Measurements from ENCODE around the gene PDE9A. TPM values are rescaled to one million over a fixed set of nuclear protein-coding genes. Genes with fewer than 3 reads are reported as not detected.

Gene PDE9A
- total and polyA plus RNA-seq, 9 donors, result 3.9 to 11.3 (median 6.9) TPM

DNA sequence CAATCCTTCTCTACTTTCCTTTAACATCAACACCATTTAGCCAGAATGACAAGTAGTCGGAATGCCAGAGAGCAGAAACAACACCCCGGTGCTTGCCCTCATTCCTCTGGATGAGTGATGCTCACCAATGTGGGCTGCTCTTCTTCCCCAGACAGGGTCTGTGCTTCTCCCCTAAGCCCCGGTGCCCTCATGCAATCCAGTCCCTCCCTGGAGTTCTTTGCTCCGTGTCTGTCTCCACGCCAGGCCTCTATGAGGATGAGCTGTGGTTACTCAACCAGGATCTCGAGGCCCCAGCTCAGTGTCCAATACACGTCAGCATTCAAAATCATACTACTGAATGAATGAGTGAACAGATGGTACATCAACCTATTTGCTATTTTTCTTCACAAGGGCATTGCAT is 29.7 kb upstream of the PDE9A start:
- intact Hi-C loops (cut with DNase I), result no loop called here
- Histone ChIP-seq H3K27me3 (no peaks in the 10 kb centered on the region), H3K27ac (no peak overlapping the region), H3K9me3 (no peaks in the 10 kb centered on the region), H3K4me3 (no peak overlapping the region), H3K4me1 (ENCODE audit: insufficient read depth) (no peaks in the 10 kb centered on the region), H3K36me3 (no peaks in the 10 kb centered on the region)
- TF ChIP-seq, protein P1, sequence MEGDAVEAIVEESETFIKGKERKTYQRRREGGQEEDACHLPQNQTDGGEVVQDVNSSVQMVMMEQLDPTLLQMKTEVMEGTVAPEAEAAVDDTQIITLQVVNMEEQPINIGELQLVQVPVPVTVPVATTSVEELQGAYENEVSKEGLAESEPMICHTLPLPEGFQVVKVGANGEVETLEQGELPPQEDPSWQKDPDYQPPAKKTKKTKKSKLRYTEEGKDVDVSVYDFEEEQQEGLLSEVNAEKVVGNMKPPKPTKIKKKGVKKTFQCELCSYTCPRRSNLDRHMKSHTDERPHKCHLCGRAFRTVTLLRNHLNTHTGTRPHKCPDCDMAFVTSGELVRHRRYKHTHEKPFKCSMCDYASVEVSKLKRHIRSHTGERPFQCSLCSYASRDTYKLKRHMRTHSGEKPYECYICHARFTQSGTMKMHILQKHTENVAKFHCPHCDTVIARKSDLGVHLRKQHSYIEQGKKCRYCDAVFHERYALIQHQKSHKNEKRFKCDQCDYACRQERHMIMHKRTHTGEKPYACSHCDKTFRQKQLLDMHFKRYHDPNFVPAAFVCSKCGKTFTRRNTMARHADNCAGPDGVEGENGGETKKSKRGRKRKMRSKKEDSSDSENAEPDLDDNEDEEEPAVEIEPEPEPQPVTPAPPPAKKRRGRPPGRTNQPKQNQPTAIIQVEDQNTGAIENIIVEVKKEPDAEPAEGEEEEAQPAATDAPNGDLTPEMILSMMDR (IDR thresholded peaks at IDR 0.05), result no peak
- no peak for TF ChIP-seq POLR2A (IDR thresholded peaks at IDR 0.05)
- no peak for TF ChIP-seq EP300 (IDR thresholded peaks at IDR 0.05)
- WGBS, 3 donors, result 78 to 89% (median 85%) methylated on average over 7 of the region's 7 CpGs
- DNase-seq, result no peak

DNA sequence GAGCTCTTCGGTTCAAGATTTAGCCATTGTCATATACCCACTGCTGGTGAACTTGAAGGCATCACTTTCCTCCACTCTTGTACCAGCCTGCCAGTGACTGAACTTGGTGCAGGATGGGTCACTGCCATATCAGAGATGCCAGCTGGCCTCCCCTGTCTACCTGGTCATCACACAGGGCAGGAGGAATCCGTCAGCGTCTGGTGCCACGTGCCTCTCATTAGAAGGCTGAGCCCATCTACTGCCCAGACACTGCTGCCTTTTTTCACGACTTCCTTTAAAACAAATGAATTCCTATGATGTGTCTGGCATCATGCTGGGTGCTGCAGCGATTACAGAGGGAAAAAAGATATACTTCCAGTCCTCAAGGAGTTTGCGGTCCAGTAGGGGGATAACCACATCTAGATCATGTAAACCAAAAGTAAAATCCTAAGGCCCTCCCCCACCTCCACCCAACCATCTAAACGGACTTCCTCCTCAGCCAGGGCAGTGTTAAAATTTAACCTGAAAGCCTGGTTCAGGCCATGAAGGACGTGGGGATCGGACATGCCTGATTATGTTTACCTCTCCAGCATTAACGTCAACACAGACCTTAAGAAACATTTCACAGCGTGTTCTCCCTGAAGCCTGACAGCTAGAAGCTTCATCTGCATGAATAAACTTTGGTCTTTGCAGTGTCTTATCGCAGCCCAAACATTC is 29.2 kb upstream of the PDE9A start:
- Histone ChIP-seq H3K4me1 (ENCODE audit: insufficient read depth) (no peaks in the 10 kb centered on the region), H3K9me3 (no peaks in the 10 kb centered on the region), H3K27ac (no peak overlapping the region), H3K36me3 (no peaks in the 10 kb centered on the region), H3K27me3 (no peaks in the 10 kb centered on the region), H3K4me3 (no peak overlapping the region)
- intact Hi-C loops (cut with DNase I), result no loop called here
- TF ChIP-seq POLR2A (IDR thresholded peaks at IDR 0.05) (no peak), EP300 (IDR thresholded peaks at IDR 0.05) (no peak)
- TF ChIP-seq, protein P1 (IDR thresholded peaks at IDR 0.05), result no peak
- no peak for DNase-seq
- 46 to 65% (median 51%) methylated on average over 13 of the region's 13 CpGs for WGBS, 3 donors

DNA sequence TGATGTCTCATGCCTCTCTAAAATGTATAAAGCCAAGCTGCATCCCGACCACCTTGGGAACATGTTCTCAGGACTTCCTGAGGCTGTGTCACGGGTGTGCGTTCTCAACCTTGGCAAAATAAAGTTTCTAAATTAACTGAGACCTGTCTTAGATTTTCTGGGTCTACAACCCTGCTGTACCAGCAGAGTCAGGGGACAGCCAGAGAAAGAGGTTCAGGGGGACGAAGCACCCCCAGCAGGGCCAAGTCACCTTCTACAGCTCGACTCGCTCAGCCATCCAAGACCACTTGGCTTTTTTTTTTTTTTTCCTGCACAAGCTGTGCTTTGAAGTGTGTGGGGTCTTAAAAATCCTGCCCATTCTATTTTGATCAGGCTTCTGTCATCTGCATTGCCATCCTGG is 28.5 kb upstream of the PDE9A start:
- H3K27me3 ChIP-seq, result no peaks in the 10 kb centered on the region
- H3K4me1 ChIP-seq (ENCODE audit: insufficient read depth), result no peaks in the 10 kb centered on the region
- H3K4me3 ChIP-seq, result no peak overlapping the region
- DNase-seq, result no peak
- H3K9me3 ChIP-seq, result no peaks in the 10 kb centered on the region
- TF ChIP-seq, protein P1 (IDR thresholded peaks at IDR 0.05), result no peak
- no peak overlapping the region for H3K27ac ChIP-seq
- 69 to 88% (median 81%) methylated on average over 6 of the region's 6 CpGs for WGBS, 3 donors
- H3K36me3 ChIP-seq, result no peaks in the 10 kb centered on the region
- intact Hi-C loops (cut with DNase I), result no loop called here

DNA sequence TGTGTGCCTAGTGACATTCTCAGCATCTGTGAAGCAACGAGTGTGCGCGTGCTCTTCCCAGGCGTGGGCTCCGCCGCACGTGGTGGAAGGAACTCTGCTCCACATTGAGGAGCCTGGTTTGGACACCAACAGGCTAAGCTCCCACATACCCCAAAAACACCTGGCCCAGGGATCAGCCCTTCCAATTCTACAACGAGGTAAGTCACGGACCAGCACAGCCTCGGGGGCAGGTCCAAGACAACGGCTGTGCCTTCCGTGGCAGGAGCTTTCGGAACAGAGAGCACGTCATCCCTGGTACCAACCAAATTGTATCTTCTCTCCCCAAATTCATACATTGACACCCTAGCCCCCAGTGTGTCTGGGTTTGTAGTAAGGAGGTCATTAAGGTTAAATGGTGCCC is 27.2 kb upstream of the PDE9A start:
- Histone ChIP-seq H3K9me3 (no peaks in the 10 kb centered on the region), H3K4me3 (no peak overlapping the region), H3K27ac (no peak overlapping the region), H3K4me1 (ENCODE audit: insufficient read depth) (no peaks in the 10 kb centered on the region), H3K27me3 (no peaks in the 10 kb centered on the region), H3K36me3 (no peaks in the 10 kb centered on the region)
- TF ChIP-seq, protein P1 (IDR thresholded peaks at IDR 0.05), result no peak
- TF ChIP-seq EP300 (IDR thresholded peaks at IDR 0.05) (no peak), POLR2A (IDR thresholded peaks at IDR 0.05) (no peak)
- intact Hi-C loops (cut with DNase I), result no loop called here
- DNase-seq, result no peak
- WGBS, 3 donors, result 80 to 90% (median 83%) methylated on average over 14 of the region's 14 CpGs
